GM08714 (cell line): Measurements from ENCODE around the gene FGF14.
A peak's percentile ranks its signal among the peaks of the same experiment; 100 is the strongest.

Experiments used
- H3K4me3 ChIP-seq: fragments of 200-500 bp; sonication (Bioruptor generic); 2 replicates; pipeline ENCODE4 v1.5.1; 2014; ENCODE audit warnings: mild to moderate bottlenecking, low read length, inconsistent platforms
- ZNF274 ChIP-seq: IDR thresholded peaks from 2 replicates; pipeline ENCODE4 v1.6.1; 2012; ENCODE audit warnings: mild to moderate bottlenecking, low read depth, low read length

The FGF14 gene

DNA sequence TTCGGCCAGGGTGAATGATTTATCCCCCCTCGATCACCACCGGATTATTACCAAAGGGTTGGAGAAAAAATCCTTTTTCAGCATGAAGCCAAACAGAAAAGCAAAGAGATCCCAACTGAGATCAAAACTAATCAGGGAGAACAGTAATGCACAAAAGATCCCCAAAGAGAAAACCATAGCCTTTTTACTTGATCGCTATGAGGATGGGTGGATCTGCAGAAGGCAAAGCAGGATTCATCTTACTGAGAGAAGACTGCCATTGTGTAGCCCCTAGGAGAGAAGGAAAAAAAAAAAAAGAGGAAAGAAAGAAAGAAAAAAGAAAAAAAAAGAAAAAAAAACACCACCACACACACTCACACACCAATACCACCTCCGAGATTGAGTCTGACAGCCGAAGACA, at the start of gene FGF14:
FGF14 (minus strand) TSS at position 283 of the 400 bp plus-strand sequence.
- TF ChIP-seq ZNF274 = no peak
- H3K4me3 ChIP-seq = peak within 1 kb of the TSS; percentile 47; the same call in 1 of the 2 replicates

DNA sequence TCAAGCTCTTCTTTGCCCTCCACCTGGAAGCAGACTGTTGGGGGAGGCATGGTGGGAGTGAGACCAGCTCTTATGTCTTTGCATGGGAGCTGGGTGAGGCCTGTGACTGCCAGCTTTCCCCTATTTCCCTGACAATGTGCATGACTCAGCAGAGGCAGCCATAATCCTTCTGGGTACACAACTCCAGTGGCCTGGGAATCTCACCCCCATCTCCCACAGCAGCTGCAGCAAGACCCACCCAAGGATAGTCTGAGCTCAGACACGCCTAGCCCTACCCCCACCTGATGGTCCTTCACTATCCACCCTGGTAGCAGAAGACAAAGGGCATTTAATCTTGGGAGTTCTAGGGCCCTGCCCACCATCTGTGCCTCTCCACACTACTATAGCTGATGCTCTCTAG, 41.4 kb upstream of the FGF14 start:
- TF ChIP-seq ZNF274 = no peak
- H3K4me3 ChIP-seq = no peak overlapping the region

DNA sequence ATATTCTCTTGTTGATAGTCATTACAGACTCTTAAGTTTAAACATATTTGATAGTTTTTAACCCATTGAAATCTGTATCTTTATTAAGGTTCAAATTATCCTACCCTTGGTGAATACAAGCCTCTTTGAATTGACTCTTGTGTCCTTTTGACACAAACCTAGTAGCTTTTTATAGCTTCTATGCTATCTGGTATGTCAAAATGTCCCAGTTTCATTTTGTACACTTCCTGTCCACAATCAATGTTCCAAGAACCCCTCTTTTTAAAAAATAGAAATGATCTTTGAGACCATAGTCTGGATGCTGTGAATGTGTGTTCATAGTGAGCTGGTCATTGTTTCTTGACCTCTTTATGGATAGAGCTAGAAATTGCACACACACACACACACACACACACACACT, 39.2 kb upstream of the FGF14 start:
- H3K4me3 ChIP-seq = no peak overlapping the region
- no peak for TF ChIP-seq ZNF274

DNA sequence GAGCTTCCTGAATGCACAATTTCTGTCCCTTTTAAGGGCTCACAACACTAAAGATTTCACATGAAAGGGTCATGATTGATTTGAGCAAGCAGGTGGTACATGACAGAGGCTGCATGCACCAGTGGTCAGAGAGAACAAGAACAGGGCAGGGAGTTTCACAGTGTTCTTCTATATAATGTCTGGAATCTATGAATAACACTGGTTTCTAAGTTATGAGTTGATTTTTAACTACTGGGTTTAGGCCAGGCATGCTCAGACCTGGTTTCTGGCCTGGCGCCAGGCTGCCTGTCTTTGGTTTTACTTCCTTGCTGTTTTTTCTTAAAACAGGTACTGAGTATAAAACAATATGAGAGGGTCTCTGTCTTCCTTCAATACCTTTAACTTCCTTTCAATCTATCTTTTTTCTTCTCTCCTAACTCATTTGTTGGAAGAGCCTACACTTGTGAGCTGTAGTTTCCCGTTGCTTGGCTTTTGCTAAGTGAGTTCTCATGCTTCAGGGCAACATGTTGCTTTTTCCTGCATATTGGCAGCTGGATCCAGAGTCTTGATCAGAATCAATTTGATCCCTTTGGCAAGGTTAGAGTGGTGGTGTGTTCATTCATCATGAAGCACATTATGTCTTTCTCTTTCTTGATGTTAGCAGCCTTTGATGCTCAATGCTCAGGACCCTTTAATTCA, 38.5 kb upstream of the FGF14 start:
- TF ChIP-seq ZNF274 = no peak
- peak overlapping the region; percentile 66; the same call in 1 of the 2 replicates for H3K4me3 ChIP-seq

DNA sequence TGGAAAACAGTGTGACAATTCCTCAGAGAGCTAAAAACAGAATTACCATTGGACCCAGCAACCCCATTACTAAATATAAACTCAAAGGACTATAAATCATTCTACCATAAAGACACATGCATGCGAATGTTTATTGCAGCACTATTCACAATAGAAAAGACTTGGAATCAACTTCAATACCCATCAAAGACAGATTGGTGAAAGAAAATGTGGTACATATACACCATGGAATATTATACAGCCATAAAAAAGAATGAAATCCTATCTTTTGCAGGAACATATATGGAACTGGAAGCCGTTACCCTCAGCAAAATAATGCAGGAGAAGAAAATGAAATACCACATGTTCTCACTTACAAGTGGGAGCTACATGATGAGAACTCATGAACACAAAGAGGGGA, 20.8 kb upstream of the FGF14 start:
- H3K4me3 ChIP-seq = no peak overlapping the region
- no peak for TF ChIP-seq ZNF274

DNA sequence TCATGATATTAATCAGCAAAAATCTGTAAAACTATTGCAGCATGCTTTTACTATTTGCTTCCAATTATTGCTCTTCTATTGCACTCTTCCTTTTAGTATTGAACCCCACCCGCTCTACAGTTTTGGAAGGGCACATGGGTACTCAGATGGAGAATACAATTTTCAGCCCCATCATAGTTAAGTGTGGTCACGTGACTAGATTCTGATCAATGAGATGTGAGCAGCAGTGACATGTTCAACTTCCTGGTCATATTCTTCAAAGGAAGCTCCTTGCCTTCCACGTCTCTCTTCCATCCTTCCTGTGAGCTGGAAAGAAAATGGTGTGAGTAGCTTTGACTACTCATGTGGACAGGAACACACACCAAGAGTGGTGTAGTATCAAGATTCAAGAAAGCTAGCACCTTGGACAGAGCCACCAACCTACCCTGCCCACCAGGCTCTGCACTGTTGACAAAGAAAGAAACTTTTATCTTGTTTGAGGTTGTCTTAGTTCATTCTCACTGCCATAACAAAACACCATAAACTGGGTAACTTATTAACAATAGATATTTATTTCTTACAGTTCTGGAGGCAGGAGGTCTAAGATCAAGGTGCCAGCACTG, 3.8 kb upstream of the FGF14 start:
- TF ChIP-seq ZNF274 = no peak
- no peak overlapping the region for H3K4me3 ChIP-seq

DNA sequence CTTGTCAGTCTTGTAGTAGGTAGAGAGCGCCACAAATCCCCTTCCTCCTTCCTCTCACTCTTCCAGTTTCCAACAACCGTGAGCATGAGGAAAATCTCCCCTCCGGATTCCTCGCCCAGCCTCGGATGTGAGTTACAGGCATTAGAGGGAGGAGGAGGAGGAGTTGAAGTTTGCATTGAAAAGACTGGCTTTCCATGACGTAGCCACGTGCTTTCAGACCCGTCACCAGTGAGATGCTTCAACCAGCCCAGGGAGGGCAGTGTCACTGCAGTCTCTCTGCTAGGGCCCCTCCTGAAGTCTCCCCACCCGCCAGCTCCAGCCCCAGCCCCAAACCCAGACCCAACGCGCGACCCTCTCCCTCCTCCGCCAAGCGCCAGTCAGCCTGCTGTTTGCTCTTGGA, 442 bp upstream of the FGF14 start:
- TF ChIP-seq ZNF274 = no peak
- peak overlapping the region; percentile 26; the same call in 1 of the 2 replicates for H3K4me3 ChIP-seq

DNA sequence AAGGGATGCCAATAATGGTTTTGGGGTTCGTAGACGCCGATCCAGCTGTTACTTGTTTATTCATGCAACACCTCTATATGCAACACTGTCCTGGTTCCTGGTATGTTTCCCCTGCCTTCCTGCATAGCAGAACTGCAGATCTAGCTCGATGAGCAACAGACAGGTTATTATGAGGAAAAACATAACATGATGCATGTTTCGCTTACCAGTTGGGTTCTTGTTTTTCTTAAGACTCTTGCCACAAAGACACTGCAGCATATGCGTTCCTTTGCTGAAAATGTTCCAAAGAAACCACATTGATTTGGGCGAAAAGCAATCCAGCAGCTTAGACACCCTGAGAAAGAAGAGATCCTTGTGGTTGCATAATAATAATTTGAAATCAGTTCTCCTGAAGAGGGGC, 583 bp downstream of the FGF14 start:
- H3K4me3 ChIP-seq = peak overlapping the region; percentile 47; the same call in 1 of the 2 replicates
- TF ChIP-seq ZNF274 = no peak

DNA sequence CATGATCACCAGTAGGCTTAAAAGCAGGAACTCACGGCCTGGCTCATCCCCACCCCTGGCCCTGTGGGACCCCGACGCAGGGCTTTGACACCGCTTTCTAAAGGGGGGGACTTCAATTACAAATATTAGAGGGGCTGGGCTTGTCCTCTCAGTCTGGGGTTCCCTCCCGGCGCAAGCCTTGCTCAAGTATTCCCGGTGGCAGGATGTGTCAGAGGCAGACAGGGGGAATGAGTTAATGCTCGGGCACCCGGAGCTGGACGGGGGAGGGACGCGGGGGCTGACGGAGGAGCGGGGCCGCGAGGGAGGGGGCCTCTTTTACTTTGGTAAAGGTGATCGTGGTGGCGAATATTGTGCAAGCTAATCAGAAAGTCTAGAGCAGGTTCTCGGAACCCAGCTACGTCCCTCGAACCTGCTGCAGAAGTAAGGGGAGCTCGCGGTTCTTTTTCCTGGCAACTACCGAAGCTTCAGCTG, 1.1 kb downstream of the FGF14 start:
- H3K4me3 ChIP-seq = peak overlapping the region; percentile 47; the same call in 1 of the 2 replicates
- no peak for TF ChIP-seq ZNF274

DNA sequence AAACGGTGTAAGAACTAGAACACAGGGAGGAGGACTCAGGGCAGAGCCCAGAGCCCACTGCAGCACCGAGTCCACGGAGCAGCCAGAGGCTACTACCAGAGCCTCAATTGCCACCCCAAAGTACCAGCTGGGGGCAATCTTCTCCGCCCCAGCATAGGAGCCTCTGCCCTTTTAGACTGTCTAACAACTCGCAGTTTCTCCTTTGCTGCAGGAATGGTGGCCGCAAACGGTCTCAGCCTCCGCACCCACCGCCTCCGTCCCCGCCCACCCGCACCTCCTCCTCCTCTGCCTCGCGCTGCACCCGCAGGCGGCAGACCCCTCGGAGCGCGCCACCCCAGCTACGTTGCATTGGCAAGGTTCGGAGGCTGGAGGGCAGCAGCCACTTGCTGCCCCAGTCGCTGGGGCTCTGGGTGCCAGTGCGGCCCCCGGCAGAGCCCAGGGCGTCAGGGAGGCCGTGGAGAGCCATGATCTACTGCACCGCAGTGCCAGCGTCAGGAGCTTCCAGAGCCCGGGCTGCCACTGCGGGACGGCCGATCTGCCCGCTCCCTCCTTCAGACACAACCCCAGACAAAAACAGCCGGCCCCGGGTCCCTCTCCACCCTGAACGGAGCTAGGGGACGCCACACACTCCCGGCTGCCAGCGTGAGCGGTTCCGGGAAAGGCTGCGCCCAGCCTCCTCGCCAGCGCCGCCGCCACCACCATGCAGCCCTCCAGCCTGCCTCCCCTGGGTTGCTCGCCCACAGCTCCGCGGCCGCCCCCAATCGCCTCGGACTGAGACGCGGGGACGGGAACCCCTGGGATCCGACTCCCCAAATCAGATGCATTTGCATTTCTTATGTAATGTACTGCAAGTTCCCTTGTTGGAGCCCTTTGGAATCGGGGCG, 1.8 kb downstream of the FGF14 start:
- H3K4me3 ChIP-seq = peak overlapping the region; percentile 47; the same call in 1 of the 2 replicates
- no peak for TF ChIP-seq ZNF274

DNA sequence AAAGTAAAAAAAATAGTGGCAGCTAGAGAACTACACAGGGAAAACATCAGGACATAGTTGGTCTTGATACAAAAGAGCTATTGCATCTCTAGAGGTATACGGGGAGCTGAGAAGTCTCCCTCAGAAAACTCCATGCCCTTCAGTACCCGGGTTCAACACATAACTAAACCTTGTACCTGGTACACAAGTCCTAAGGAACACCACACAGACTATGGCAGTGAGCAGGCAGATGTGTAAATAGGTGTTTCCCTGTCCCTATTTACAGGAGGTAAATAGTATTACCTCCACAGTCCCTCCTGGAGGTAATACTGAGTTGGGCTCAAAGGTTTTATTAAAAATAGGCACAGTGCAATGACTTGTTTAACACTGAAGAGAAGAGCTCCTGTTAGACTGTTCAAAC, 5.9 kb downstream of the FGF14 start:
- H3K4me3 ChIP-seq = no peak overlapping the region
- no peak for TF ChIP-seq ZNF274

DNA sequence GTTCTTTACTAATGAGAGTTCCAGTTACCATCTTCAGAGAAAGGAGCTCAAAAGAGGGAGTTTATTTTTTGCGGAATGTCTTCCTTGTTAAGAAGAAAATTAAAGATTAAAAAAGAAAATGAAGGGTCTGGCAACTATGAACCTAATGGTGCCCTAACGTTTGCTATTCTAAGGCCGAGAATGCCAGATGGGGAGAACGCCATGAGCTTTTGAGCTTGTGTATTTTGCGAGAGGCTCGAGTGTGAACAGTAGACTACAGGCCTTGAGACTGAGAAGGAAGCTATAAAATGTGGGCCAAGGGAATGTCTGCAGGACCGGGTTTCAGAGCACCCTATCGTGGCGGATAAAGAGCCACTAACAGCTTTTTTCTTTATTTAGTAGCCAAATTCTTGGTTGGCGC, 6.7 kb downstream of the FGF14 start:
- TF ChIP-seq ZNF274 = no peak
- H3K4me3 ChIP-seq = peak overlapping the region; percentile 77; the same call in 1 of the 2 replicates

DNA sequence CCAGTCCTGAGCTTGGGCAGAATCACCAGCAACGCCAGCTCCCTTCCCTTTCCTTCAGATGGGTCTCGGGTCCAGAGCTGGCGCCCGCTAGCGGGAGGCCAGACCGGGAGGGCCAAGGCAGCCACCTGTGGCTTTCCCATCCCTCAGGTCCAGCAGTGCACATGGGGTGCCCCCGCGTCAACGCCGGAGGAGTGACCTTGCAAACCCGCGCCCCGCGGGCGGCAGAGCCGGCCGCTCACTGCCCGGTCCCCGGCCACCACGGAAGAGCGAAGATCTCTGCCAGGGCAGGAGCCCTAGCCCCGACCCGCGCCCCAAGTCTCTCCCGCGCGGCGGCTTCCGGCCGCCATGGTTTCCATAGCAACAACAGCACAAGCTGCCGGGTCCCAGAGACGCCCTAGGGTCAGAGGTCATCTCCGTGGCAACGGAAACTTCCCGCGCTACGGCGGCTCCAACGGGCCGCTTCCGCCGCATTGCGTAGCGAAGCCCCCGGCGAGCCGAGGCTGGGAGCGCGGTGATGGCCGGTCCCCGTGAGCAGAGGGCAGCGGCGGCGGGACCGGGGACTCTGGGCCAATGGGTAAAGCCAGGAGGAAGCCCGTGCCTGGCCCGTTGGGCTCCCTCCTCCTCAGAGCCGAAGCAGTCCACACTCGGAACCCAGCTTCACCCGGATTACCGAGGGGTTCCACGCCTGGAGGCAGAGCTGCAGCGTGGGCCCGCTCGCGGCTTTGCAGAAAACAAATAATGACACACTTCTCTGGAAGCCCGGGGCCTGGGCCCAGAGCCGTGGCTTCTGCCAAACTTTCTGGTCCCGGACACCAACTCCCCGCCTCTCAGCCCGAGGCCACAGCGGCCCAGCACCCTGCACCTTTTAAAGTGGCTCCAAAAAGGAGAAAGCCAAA, 7.4 kb downstream of the FGF14 start:
- H3K4me3 ChIP-seq = peak overlapping the region; percentile 77; the same call in 1 of the 2 replicates
- TF ChIP-seq ZNF274 = no peak
